Measurements from ENCODE around the gene SORCS3.

SORCS3 gene

GRCh38 chr10:105017116-105017515 is 376.0 kb downstream of the SORCS3 start:
- no peak for DNase-seq (ENCODE audit: low read depth)

- DNase-seq (ENCODE audit: low read depth): no peak
Observed at GRCh38 chr10:105017691-105018090, 376.6 kb downstream of the SORCS3 start.

- DNase-seq (ENCODE audit: low read depth): no peak
Observed at GRCh38 chr10:105023211-105024111, 382.4 kb downstream of the SORCS3 start.

- no peak for DNase-seq (ENCODE audit: low read depth)
Observed at GRCh38 chr10:105024184-105024583, 383.1 kb downstream of the SORCS3 start.

GRCh38 chr10:105025092-105025491 is 384.0 kb downstream of the SORCS3 start:
- DNase-seq (ENCODE audit: low read depth): no peak

- DNase-seq (ENCODE audit: low read depth): no peak
Observed at GRCh38 chr10:105026566-105026965, 385.5 kb downstream of the SORCS3 start.

- no peak for DNase-seq (ENCODE audit: low read depth)
Observed at GRCh38 chr10:105029286-105029685, 388.2 kb downstream of the SORCS3 start.

- DNase-seq (ENCODE audit: low read depth): no peak
Observed at GRCh38 chr10:105037022-105037421, 395.9 kb downstream of the SORCS3 start.

GRCh38 chr10:105041956-105042355 is 400.9 kb downstream of the SORCS3 start:
- no peak for DNase-seq (ENCODE audit: low read depth)

- DNase-seq (ENCODE audit: low read depth): no peak
Observed at GRCh38 chr10:105042906-105043552, 401.9 kb downstream of the SORCS3 start.

GRCh38 chr10:105044902-105045301 is 403.8 kb downstream of the SORCS3 start:
- no peak for DNase-seq (ENCODE audit: low read depth)

GRCh38 chr10:105056413-105056812 is 415.3 kb downstream of the SORCS3 start:
- no peak for DNase-seq (ENCODE audit: low read depth)

- no peak for DNase-seq (ENCODE audit: low read depth)
Observed at GRCh38 chr10:105062951-105063350, 421.9 kb downstream of the SORCS3 start.

GRCh38 chr10:105063796-105064195 is 422.7 kb downstream of the SORCS3 start:
- no peak for DNase-seq (ENCODE audit: low read depth)

- no peak for DNase-seq (ENCODE audit: low read depth)
Observed at GRCh38 chr10:105068497-105068896, 427.4 kb downstream of the SORCS3 start.

- no peak for DNase-seq (ENCODE audit: low read depth)
Observed at GRCh38 chr10:105070249-105070648, 429.2 kb downstream of the SORCS3 start.

- no peak for DNase-seq (ENCODE audit: low read depth)
Observed at GRCh38 chr10:105070952-105071351, 429.9 kb downstream of the SORCS3 start.

- no peak for DNase-seq (ENCODE audit: low read depth)
Observed at GRCh38 chr10:105071980-105072379, 430.9 kb downstream of the SORCS3 start.

- DNase-seq (ENCODE audit: low read depth): no peak
Observed at GRCh38 chr10:105073999-105074398, 432.9 kb downstream of the SORCS3 start.

- DNase-seq (ENCODE audit: low read depth): no peak
Observed at GRCh38 chr10:105075031-105075430, 433.9 kb downstream of the SORCS3 start.

- DNase-seq (ENCODE audit: low read depth): no peak
Observed at GRCh38 chr10:105085980-105086379, 444.9 kb downstream of the SORCS3 start.

- DNase-seq (ENCODE audit: low read depth): no peak
Observed at GRCh38 chr10:105094048-105094447, 453.0 kb downstream of the SORCS3 start.

GRCh38 chr10:105096316-105096715 is 455.2 kb downstream of the SORCS3 start:
- no peak for DNase-seq (ENCODE audit: low read depth)

Measured in CMK (cell line).